Tibial nerve (tissue), 4 donors: ENCODE measurements around the gene MYCBPAP.

Source experiments
- EP300 ChIP-seq, 2 donors: sonication (generic); formaldehyde crosslinking; IDR thresholded peaks; one replicate each; pipeline ENCODE4 v1.6.1; 2017; ENCODE audit warnings: antibody characterized with exemption in 2 of 2, mild to moderate bottlenecking in 1 of 2
- POLR2A ChIP-seq, 2 donors: fragments of 450-650 bp; IDR thresholded peaks; one replicate each; pipeline ENCODE4 v1.6.1; 2017; ENCODE audit warnings: antibody characterized with exemption in 2 of 2, mild to moderate bottlenecking in 2 of 2, moderate library complexity in 2 of 2
- TF ChIP-seq, protein P1 (sequence below), 5 experiments: fragments of 200-600 bp in 3 of 5; fragments of 450-650 bp in 2 of 5; sonication (generic) in 3 of 5; IDR thresholded peaks; one replicate each; pipeline ENCODE4 v1.5.1; 2016 to 2019; ENCODE audit warnings: antibody characterized with exemption in 5 of 5, mild to moderate bottlenecking in 3 of 5, moderate library complexity in 2 of 5

- TF ChIP-seq EP300 (IDR thresholded peaks at IDR 0.05) (no peak), POLR2A (IDR thresholded peaks at IDR 0.05) (no peak)
- TF ChIP-seq, protein P1, sequence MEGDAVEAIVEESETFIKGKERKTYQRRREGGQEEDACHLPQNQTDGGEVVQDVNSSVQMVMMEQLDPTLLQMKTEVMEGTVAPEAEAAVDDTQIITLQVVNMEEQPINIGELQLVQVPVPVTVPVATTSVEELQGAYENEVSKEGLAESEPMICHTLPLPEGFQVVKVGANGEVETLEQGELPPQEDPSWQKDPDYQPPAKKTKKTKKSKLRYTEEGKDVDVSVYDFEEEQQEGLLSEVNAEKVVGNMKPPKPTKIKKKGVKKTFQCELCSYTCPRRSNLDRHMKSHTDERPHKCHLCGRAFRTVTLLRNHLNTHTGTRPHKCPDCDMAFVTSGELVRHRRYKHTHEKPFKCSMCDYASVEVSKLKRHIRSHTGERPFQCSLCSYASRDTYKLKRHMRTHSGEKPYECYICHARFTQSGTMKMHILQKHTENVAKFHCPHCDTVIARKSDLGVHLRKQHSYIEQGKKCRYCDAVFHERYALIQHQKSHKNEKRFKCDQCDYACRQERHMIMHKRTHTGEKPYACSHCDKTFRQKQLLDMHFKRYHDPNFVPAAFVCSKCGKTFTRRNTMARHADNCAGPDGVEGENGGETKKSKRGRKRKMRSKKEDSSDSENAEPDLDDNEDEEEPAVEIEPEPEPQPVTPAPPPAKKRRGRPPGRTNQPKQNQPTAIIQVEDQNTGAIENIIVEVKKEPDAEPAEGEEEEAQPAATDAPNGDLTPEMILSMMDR (IDR thresholded peaks at IDR 0.05) = no peak
Measured at GRCh38 chr17:50579399-50579798, 71.2 kb downstream of the MYCBPAP start.
